Measurements from ENCODE around the gene FUT1. TPM values are rescaled to one million over a fixed set of nuclear protein-coding genes. Genes with fewer than 3 reads are reported as not detected.

The FUT1 gene
- total and polyA plus RNA-seq, 9 of the 15 experiments (the other 6 are each of a cell fraction or from before 2014, with no cell fraction given) = 2.3 to 18.5 (median 8.8) TPM

DNA sequence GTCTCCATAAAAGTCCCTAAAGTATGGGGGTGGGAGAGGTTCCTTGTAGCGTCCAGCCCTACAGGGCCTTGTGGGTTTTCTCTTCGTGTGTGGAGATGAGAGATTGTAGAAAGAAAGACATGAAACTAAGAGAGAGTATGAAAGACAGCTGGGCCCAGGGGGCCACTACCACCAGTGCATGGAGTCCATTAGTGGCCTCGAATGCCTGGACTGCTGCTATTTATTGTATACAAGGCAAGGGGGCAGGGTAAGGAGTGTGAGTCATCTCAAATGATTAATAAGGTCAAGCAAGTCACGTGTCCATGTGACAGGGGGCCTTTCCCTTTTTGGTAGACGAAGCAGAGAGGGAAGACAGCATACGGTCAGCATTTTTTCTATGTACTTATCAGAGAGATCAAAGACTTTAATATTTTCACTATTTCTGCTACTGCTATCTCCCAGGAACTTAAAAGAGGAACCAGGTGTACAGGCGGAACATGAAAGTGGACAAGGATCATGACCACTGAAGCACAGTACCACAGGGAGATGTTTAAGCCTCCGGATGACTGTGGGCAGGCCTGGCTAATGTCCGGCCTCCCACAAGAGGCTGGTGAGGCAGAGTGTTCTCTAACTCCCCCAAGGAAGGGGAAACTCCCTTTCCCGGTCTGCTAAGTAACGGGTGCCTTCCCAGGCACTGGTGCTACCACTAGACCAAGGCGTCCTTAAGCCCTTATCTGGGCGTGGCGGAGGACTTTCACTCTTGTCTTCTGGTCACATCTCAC lies 28.4 kb upstream of the FUT1 start (continued):
- TF ChIP-seq L3MBTL2 (IDR thresholded peaks at IDR 0.05) = peak; percentile 95
- TF ChIP-seq RBM34 (IDR thresholded peaks at IDR 0.05; ENCODE audit: borderline replicate concordance, insufficient read depth, low read length) = no peak
- no peak for TF ChIP-seq PHTF2 (CRISPR knock-in tag; IDR thresholded peaks at IDR 0.05)
- 0 out of 4 replicates have a peak, but pooled peaks of 1 of the 2 experiments have one; percentile 8 for TF ChIP-seq TEAD1 (CRISPR knock-in tag; IDR thresholded peaks at IDR 0.05)
- TF ChIP-seq TBP (optimal IDR thresholded peaks at IDR 0.05; ENCODE audit: low read depth, low read length) = peak; percentile 60
- no peak for TF ChIP-seq ID3 (CRISPR knock-in tag; IDR thresholded peaks at IDR 0.05)
- peak; percentile 81 for TF ChIP-seq ID3 (tag; IDR thresholded peaks at IDR 0.05)
- TF ChIP-seq YBX1 (IDR thresholded peaks at IDR 0.05) = no peak
- TF ChIP-seq MTF1 (CRISPR knock-in tag; IDR thresholded peaks at IDR 0.05; ENCODE audit: borderline replicate concordance) = no peak
- no peak for TF ChIP-seq SAFB2 (IDR thresholded peaks at IDR 0.05; ENCODE audit: borderline replicate concordance, low read depth, low read length, severe bottlenecking)
- TF ChIP-seq, protein P1, sequence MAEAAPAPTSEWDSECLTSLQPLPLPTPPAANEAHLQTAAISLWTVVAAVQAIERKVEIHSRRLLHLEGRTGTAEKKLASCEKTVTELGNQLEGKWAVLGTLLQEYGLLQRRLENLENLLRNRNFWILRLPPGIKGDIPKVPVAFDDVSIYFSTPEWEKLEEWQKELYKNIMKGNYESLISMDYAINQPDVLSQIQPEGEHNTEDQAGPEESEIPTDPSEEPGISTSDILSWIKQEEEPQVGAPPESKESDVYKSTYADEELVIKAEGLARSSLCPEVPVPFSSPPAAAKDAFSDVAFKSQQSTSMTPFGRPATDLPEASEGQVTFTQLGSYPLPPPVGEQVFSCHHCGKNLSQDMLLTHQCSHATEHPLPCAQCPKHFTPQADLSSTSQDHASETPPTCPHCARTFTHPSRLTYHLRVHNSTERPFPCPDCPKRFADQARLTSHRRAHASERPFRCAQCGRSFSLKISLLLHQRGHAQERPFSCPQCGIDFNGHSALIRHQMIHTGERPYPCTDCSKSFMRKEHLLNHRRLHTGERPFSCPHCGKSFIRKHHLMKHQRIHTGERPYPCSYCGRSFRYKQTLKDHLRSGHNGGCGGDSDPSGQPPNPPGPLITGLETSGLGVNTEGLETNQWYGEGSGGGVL (CRISPR knock-in tag; IDR thresholded peaks at IDR 0.05) = no peak
- no peak for TF ChIP-seq SMARCB1 (IDR thresholded peaks at IDR 0.05; ENCODE audit: insufficient read length, low read depth)
- no peak for TF ChIP-seq PYGO2 (tag; IDR thresholded peaks at IDR 0.05)
- TF ChIP-seq KHSRP (IDR thresholded peaks at IDR 0.05) = no peak
- no peak for TF ChIP-seq CSDE1 (IDR thresholded peaks at IDR 0.05)
- no peak for TF ChIP-seq NR1H2 (CRISPR knock-in tag; IDR thresholded peaks at IDR 0.05)
- TF ChIP-seq RAD21 (CRISPR knock-in tag; conservative IDR thresholded peaks at IDR 0.05 in 1 of 2, IDR thresholded peaks at IDR 0.05 in 1 of 2) = no peak
- TF ChIP-seq ZBTB17 (CRISPR knock-in tag; IDR thresholded peaks at IDR 0.05) = 0 out of 2 replicates have a peak, but pooled peaks have one; percentile 16
- TF ChIP-seq NFIX (CRISPR knock-in tag; IDR thresholded peaks at IDR 0.05; ENCODE audit: low read depth) = no peak
- no peak for TF ChIP-seq ETV6 (IDR thresholded peaks at IDR 0.05; ENCODE audit: borderline replicate concordance in 1 of 2, low read depth in 2 of 2, low read length in 1 of 2)
- no peak for TF ChIP-seq ETV6 (CRISPR knock-in tag; IDR thresholded peaks at IDR 0.05; ENCODE audit: borderline replicate concordance)
- TF ChIP-seq THRAP3 (IDR thresholded peaks at IDR 0.05; ENCODE audit: borderline replicate concordance) = no peak
- no peak for TF ChIP-seq PHB (CRISPR knock-in tag; IDR thresholded peaks at IDR 0.05)
- no peak for TF ChIP-seq GTF3C2 (IDR thresholded peaks at IDR 0.05; ENCODE audit: borderline replicate concordance, extremely low read depth, insufficient read length)
- TF ChIP-seq ZKSCAN8 (CRISPR knock-in tag; IDR thresholded peaks at IDR 0.05) = no peak

All from K562 (cell line).